ENCODE results near the gene VPREB3. TPM values are rescaled to one million over a fixed set of nuclear protein-coding genes. Genes with fewer than 3 reads are reported as not detected.

Gene VPREB3
- total RNA-seq, 3 donors from 2014 or later, result not detected

DNA sequence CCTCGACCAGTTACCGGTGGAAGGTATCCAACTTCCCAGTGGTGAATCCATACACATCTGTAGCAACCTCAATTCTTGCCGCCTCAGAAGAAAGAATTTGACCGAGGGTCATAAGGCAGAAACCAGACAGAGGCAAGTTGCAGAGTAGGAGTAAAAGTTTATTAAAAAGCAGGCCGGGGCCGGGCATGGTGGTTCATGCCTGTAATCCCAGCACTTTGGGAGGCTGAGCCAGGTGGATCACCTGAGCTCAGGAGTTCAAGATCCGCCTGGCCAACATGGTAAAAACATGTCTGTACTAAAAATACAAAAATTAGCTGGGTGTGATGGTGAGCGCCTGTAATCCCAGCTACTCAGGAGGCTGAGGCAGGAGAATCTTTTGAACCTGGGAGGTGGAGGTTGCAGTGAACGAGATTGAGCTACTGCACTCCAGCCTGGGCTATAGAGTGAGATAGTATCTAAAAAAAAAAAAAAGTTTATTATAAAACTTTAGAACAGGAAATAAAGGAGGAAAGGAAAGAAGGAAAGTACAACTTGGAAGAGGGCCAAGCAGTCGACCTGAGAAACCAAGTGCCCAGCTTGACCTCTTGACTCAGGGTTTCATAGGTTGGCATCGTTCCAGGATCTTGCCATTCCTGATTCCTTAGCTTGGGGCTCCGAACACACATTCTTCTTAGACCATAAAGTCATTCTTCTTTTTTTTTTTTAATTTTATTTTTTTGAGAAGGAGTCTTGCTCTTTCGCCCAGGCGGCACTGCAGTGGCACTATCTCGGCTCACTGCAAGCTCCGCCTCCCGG lies 35.7 kb downstream of the VPREB3 start:
- H3K36me3 ChIP-seq, result no peaks in the 10 kb centered on the region
- no peak for DNase-seq (ENCODE audit: low spot score in 2 of 2)
- intact Hi-C loops (cut with DNase I; ENCODE audit: low total_unique reads), result no loop called here
- no peaks in the 10 kb centered on the region for H3K27me3 ChIP-seq
- H3K9me3 ChIP-seq, result no peaks in the 10 kb centered on the region
- no peak overlapping the region for H3K4me3 ChIP-seq
- no peaks in the 10 kb centered on the region for H3K4me1 ChIP-seq
- TF ChIP-seq, protein P1, sequence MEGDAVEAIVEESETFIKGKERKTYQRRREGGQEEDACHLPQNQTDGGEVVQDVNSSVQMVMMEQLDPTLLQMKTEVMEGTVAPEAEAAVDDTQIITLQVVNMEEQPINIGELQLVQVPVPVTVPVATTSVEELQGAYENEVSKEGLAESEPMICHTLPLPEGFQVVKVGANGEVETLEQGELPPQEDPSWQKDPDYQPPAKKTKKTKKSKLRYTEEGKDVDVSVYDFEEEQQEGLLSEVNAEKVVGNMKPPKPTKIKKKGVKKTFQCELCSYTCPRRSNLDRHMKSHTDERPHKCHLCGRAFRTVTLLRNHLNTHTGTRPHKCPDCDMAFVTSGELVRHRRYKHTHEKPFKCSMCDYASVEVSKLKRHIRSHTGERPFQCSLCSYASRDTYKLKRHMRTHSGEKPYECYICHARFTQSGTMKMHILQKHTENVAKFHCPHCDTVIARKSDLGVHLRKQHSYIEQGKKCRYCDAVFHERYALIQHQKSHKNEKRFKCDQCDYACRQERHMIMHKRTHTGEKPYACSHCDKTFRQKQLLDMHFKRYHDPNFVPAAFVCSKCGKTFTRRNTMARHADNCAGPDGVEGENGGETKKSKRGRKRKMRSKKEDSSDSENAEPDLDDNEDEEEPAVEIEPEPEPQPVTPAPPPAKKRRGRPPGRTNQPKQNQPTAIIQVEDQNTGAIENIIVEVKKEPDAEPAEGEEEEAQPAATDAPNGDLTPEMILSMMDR (IDR thresholded peaks at IDR 0.05), result no peak
- H3K27ac ChIP-seq, result no peak overlapping the region

DNA sequence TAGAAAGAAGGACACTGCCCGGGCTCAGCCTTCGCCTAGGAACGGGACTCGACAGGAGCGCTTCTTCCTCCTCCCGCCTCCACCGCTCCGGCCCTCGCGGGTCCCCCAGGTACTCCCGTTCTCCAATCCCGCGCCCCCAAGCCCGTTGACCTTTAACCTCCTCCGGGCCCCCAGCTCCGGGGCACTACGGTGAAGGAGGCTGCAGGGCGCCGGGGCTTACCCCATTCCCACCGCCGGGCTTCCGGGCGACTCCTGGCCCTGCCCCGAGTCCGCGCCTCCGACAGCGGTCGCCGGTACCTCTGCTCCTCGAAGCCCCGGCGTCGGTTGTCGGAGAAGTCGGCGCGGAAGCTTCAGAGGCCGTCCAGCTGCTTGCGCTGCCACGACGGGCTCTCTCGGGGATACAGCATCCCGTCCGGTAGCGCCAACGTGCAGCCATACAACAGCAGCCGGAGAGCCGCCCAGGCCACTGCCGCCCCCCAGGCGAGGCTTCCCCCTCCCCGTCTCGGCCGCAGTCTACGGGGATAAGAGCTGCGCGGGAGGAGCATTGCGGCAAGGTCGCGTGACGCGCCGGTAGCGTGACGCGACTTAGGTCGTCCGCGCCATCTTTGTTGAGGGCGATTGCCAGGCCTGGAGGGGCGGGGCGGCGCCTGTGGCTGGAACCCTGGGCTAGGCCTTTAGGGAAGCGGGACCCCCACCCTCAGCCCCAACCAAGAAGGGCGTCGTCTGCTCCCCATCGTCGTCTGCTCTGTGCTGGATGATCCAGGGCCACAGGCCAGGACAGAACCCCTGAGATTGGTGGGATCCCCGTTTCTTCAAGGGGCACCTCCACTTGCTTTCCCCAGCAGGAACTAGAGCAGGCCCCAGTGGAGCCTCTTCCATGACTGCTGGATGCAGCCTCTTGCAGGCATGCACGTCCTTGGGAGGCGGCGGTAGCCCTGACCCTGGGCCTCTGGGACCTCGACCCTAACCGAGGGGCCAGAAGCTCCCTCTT lies 37.1 kb downstream of the VPREB3 start:
- Histone ChIP-seq H3K4me1 (no peaks in the 10 kb centered on the region), H3K9me3 (no peaks in the 10 kb centered on the region), H3K36me3 (no peaks in the 10 kb centered on the region), H3K4me3 (peak overlapping the region; percentile 69 to 89 (median 85)), H3K27ac (peak overlapping the region; percentile 64 to 81), H3K27me3 (no peaks in the 10 kb centered on the region)
- TF ChIP-seq, protein P1 (IDR thresholded peaks at IDR 0.05), result no peak
- peak; percentile 19 for TF ChIP-seq POLR2A (IDR thresholded peaks at IDR 0.05)
- TF ChIP-seq POLR2AphosphoS5 (IDR thresholded peaks at IDR 0.05), result peak; percentile 71 to 87 (median 85)
- DNase-seq (ENCODE audit: low spot score in 2 of 2), result peak; percentile 63
- intact Hi-C loops (cut with DNase I; ENCODE audit: low total_unique reads), result no loop called here

DNA sequence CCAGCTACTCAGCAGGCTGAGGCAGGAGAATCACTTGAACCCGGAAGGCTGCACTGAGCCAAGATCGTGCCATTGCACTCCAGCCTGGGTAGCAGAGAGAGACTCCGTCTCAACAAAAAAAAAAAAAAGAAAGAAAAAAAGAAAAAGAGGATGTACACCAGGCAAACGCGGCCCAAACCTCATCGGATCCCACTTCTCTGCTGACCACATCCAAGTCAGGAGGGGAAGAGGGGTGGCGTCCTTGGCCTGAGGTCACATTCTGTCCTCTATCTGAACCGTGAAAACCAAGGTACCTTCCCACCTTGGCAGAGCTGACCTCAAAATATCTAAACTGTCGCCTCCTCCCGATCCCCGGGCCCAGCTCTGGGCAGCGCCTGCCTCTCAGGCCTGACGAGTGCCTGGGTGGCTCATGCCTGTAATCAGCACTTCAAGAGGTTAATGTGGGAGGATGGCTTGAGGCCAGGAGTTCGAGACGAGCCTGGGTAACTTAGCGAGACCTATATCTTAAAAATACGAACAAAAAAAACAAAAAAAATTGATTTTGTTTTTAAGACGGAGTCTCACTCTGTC lies 38.3 kb downstream of the VPREB3 start:
- no peaks in the 10 kb centered on the region for H3K36me3 ChIP-seq
- no peaks in the 10 kb centered on the region for H3K4me1 ChIP-seq
- H3K4me3 ChIP-seq, result peak overlapping the region; percentile 69 to 89 (median 85)
- DNase-seq (ENCODE audit: low spot score in 2 of 2), result peak in 1 of 2 donors; percentile 38
- no peaks in the 10 kb centered on the region for H3K9me3 ChIP-seq
- intact Hi-C loops (cut with DNase I; ENCODE audit: low total_unique reads), result no loop called here
- H3K27ac ChIP-seq, result no peak overlapping the region
- no peak for TF ChIP-seq POLR2A (IDR thresholded peaks at IDR 0.05)
- no peaks in the 10 kb centered on the region for H3K27me3 ChIP-seq

DNA sequence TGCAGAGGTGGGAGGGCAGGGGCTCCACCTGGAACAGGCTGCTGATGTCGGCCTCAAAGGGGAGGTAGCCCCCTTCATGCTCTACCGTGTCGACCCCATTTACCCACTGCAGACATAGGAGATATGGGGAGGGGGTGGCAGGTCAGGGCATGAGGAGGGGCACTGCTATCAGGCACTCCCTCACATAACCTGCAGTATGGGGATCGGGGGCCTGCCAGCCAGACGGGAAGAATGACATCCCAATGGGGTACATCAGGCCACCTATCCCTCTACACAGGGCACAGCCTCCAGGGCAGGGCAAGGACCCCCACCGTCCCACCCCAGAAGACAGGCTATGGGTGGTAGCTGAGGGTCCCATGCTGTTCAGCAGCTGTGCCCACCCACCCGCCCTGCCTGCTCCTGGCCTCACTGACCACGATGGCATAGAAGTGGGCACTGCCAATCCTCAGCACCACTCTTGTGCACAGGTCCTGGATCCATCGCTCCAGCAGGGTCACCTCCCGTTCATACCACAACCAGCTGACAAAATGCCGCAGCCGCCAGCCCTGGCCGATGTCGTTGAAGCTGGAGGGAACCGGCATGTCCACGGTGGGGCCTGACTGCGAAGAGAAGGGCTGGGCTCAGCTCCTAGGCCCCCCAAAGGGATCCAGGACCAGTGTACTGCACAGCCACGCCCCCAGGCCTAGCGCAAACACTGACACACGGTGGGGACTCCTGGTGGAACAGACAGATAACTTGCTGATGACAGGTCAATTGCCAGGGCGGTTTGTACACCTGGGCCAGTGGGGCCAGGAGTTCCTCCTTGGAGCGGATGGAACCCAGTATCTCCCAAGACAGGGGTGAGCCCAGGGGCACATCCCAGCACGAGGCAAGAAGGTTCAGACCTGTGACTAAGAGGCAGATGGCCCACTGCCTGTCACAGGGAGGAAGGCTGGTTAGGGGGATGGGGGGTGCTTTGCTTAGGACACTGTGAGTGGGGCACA lies 39.3 kb downstream of the VPREB3 start:
- intact Hi-C loops (cut with DNase I; ENCODE audit: low total_unique reads), result no loop called here
- H3K4me1 ChIP-seq, result no peaks in the 10 kb centered on the region

More for the DNA sequence above, 39.3 kb downstream of the VPREB3 start:
- Histone ChIP-seq H3K4me3 (no peak overlapping the region), H3K27ac (no peak overlapping the region), H3K27me3 (no peaks in the 10 kb centered on the region), H3K36me3 (no peaks in the 10 kb centered on the region), H3K9me3 (no peaks in the 10 kb centered on the region)
- peak in 1 of 2 donors; percentile 41 for DNase-seq (ENCODE audit: low spot score in 2 of 2)
- TF ChIP-seq POLR2AphosphoS5 (IDR thresholded peaks at IDR 0.05) (no peak), POLR2A (IDR thresholded peaks at IDR 0.05) (no peak)
- TF ChIP-seq, protein P1 (IDR thresholded peaks at IDR 0.05), result no peak

Measured in breast epithelium (tissue), 4 donors.